ENCODE data around the gene SVOPL. TPM values are rescaled to one million over a fixed set of nuclear protein-coding genes. Genes with fewer than 3 reads are reported as not detected.
"Not testable (repeated sequence)": the region's sequence is repeated elsewhere in the genome, so short reads cannot be mapped to it uniquely, and the experiment has no call there.

SVOPL gene
- total RNA-seq, 1 experiment from 2014 or later, result not detected

DNA sequence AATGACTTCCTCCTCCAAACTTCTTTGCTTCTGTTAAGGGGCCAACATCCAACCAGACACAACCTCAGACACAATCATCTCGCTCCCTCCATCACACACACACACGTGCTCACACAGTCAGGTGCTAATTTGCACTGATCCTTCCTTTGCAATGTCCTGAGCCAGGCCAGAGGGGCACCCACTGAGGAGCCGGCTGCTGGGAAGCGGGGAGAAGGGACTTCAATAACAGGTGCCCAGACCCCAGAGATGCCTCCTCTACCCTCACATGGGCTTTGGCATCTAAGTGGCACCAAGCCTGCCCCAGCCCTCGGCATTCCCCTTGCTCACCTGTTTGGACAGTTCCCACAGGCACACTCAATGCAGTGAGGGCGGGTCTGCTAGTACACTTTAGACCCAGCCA is 34.2 kb upstream of the SVOPL start:
- in situ Hi-C loops (cut with HindIII; ENCODE audit: low pct_unique_long_range_greater_than_20kb, low sequenced_read_pairs) (no loop called here), intact Hi-C loops (cut with micrococcal nuclease; ENCODE audit: unreplicated experiment) (loop anchor here (5.0 kb wide), 4 partner anchors 268 to 833 kb away; partner anchors contain the start of gene CREB3L2)
- CTCF ChIA-PET, result no interaction called here
- Histone ChIP-seq H3K9me3 (ENCODE audit: control insufficient read depth, insufficient read depth, low read depth, low read length) (no peaks in the 10 kb centered on the region), H3K36me3 (ENCODE audit: control insufficient read depth, insufficient read depth, low read length) (no peaks in the 10 kb centered on the region), H3K4me3 (ENCODE audit: low read depth in 2 of 2, low read length in 2 of 2) (no peak overlapping the region), H3K27ac (ENCODE audit: low read length) (no peak overlapping the region), H3K27me3 (ENCODE audit: control insufficient read depth, insufficient read depth, low read length) (no peaks in the 10 kb centered on the region), H3K4me1 (ENCODE audit: control insufficient read depth, insufficient read depth, low read length) (no peaks in the 10 kb centered on the region)
- ATAC-seq (no peak), DNase-seq (ENCODE audit: low read depth, low spot score) (no peak)
- TF ChIP-seq TCF7L2 (IDR thresholded peaks at IDR 0.05; ENCODE audit: low read depth, low read length) (no peak), POLR2AphosphoS5 (IDR thresholded peaks at IDR 0.05; ENCODE audit: low read depth, low read length) (no peak), CTCF (IDR thresholded peaks at IDR 0.05) (no peak), SIN3A (IDR thresholded peaks at IDR 0.05; ENCODE audit: borderline replicate concordance, insufficient read depth, low read depth, low read length) (no peak), REST (IDR thresholded peaks at IDR 0.05; ENCODE audit: insufficient read depth in 1 of 2, low read depth in 2 of 2, low read length in 1 of 2) (0 out of 4 replicates have a peak, but pooled peaks of 1 of the 2 experiments have one; percentile 35)
- POLR2A ChIA-PET, result no interaction called here
- BruUV-seq (replicated peaks), result no TSS peak

GRCh38 chr7:138731733-138732132 is 30.6 kb upstream of the SVOPL start:
- intact Hi-C loops (cut with micrococcal nuclease; ENCODE audit: unreplicated experiment); H3K4me3 ChIP-seq (ENCODE audit: low read depth in 2 of 2, low read length in 2 of 2); H3K9me3 ChIP-seq (ENCODE audit: control insufficient read depth, insufficient read depth, low read depth, low read length); H3K27me3 ChIP-seq (ENCODE audit: control insufficient read depth, insufficient read depth, low read length); POLR2A ChIA-PET; H3K4me1 ChIP-seq (ENCODE audit: control insufficient read depth, insufficient read depth, low read length); H3K27ac ChIP-seq (ENCODE audit: low read length); DNase-seq (ENCODE audit: low read depth, low spot score); in situ Hi-C loops (cut with HindIII; ENCODE audit: low pct_unique_long_range_greater_than_20kb, low sequenced_read_pairs); ATAC-seq; BruUV-seq (replicated peaks); H3K36me3 ChIP-seq (ENCODE audit: control insufficient read depth, insufficient read depth, low read length); CTCF ChIA-PET: not testable (repeated sequence)

DNA sequence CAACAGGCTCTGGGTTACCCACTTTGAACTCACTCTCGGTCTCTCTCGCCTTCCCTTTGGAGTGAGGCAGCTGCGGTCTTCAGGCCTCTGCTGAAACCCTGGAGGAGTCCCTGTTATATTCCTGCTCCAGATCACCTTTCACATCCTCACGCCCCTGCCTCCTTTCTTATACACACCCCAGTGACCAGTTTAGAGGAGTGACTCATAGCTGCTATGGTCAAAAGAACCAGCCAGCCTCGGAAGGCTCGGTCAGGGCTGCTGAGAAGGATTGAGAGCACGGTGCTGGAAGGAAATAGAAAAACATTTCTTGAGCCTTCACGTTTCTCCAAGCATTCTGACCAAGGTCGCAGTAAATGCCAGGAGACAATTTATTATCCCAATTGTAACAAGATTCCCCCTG is 28.3 kb upstream of the SVOPL start:
- TF ChIP-seq CTCF (IDR thresholded peaks at IDR 0.05) (no peak), SIN3A (IDR thresholded peaks at IDR 0.05; ENCODE audit: borderline replicate concordance, insufficient read depth, low read depth, low read length) (no peak), REST (IDR thresholded peaks at IDR 0.05; ENCODE audit: insufficient read depth in 1 of 2, low read depth in 2 of 2, low read length in 1 of 2) (no peak), POLR2AphosphoS5 (IDR thresholded peaks at IDR 0.05; ENCODE audit: low read depth, low read length) (no peak), TCF7L2 (IDR thresholded peaks at IDR 0.05; ENCODE audit: low read depth, low read length) (no peak)
- no TSS peak for BruUV-seq (replicated peaks)
- Histone ChIP-seq H3K4me3 (ENCODE audit: low read depth in 2 of 2, low read length in 2 of 2) (no peak overlapping the region), H3K27ac (ENCODE audit: low read length) (no peak overlapping the region), H3K4me1 (ENCODE audit: control insufficient read depth, insufficient read depth, low read length) (no peaks in the 10 kb centered on the region), H3K27me3 (ENCODE audit: control insufficient read depth, insufficient read depth, low read length) (no peaks in the 10 kb centered on the region), H3K9me3 (ENCODE audit: control insufficient read depth, insufficient read depth, low read depth, low read length) (no peaks in the 10 kb centered on the region), H3K36me3 (ENCODE audit: control insufficient read depth, insufficient read depth, low read length) (no peaks in the 10 kb centered on the region)
- ATAC-seq (no peak), DNase-seq (ENCODE audit: low read depth, low spot score) (no peak)
- intact Hi-C loops (cut with micrococcal nuclease; ENCODE audit: unreplicated experiment) (no loop called here), in situ Hi-C loops (cut with HindIII; ENCODE audit: low pct_unique_long_range_greater_than_20kb, low sequenced_read_pairs) (no loop called here)
- POLR2A ChIA-PET, result no interaction called here
- CTCF ChIA-PET, result no interaction called here
